CD4-positive, alpha-beta T cell treated with Interleukin-4 for 1 hour (primary cell): ENCODE measurements around the gene MGAM2.

ENCODE experiments used
- DNase-seq, 2 donors: peaks; one replicate each; pipeline ENCODE4 v3.0.0-alpha.2; 2020 to 2022

MGAM2 gene

GRCh38 chr7:142123184-142123583 lies 11.7 kb downstream of the MGAM2 start:
- no peak for DNase-seq

- no peak for DNase-seq
Observed at GRCh38 chr7:142125256-142125955, 13.9 kb downstream of the MGAM2 start.

GRCh38 chr7:142130267-142130666 lies 18.7 kb downstream of the MGAM2 start:
- no peak for DNase-seq

- no peak for DNase-seq
Observed at GRCh38 chr7:142131439-142132185, 20.1 kb downstream of the MGAM2 start.

- no peak for DNase-seq
Observed at GRCh38 chr7:142133731-142134148, 22.2 kb downstream of the MGAM2 start.

GRCh38 chr7:142134909-142135308 lies 23.4 kb downstream of the MGAM2 start:
- no peak for DNase-seq

DNA sequence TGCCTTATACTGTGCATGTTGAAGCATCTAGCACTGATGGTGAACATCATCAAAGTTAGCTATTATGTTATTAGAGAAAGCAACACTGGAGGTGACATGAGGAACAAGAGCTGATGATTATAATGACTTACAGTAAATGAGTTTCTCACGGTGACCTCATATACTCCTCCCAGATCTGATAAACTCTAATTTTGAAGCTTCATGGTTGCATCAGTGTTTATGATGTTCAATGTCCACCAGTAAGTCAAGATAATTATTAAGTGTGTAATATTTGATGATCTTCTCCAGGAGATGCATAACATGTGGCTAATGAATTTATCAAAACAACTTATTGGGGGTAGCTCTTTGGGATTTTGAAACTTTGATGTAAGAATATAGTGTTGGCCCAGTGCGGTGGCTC lies 27.5 kb downstream of the MGAM2 start:
- no peak for DNase-seq

DNA sequence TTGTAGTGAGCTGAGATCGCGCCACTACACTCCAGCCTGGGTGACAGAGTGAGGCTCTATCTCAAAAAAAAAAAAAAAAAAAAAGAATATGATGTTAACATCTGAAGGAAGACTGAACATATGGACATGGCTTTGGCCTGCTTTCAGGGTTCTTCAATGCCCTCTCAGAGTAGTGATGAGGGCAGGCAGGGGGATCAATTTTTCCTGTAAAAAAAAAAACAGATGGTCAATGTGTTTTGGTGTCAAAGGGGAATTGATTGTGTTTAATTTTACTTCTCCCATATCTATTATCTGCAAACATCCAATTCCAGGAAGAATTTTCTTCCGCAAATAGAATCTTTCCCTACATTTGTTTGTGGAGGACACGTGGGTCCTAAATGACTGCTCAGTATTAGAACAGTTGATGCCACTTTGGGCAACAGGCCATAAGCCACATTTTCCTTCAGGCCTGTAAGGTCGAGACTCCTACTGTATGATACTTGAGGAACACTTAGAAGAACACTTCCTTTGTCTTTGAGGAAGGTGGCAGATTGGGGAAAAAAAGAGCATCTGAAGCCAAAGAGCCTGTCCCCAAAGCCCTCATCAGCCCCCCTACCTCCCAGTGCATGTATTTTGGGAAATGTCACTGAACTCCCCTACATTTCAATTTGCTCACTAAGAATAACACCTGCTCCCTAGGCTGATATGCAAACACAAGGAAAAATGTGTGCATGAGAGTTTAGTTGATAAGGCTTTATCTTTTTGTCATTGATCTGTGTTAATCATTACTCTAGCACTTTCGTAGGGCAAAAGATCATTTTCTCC lies 28.3 kb downstream of the MGAM2 start:
- DNase-seq, result no peak

GRCh38 chr7:142140401-142140959 lies 29.0 kb downstream of the MGAM2 start:
- no peak for DNase-seq

DNA sequence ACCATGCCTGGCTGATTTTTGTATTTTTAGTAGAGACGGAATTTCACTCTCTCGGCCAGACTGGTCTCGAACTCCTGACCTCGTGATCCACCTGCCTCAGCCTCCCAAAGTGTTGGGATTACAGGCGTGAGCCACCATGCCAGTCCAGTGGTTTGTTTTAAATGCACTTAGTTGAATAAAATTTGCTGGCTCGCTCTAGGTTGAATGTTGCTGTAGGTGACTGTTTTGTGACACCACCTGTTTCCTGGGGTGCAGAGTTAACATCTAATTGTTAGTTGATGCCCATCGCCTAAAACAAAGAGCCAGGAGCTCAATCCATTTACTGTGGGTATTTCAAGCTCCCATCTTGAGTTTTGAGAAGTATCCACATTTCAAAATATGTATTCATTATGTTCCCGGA lies 31.2 kb downstream of the MGAM2 start:
- no peak for DNase-seq

DNA sequence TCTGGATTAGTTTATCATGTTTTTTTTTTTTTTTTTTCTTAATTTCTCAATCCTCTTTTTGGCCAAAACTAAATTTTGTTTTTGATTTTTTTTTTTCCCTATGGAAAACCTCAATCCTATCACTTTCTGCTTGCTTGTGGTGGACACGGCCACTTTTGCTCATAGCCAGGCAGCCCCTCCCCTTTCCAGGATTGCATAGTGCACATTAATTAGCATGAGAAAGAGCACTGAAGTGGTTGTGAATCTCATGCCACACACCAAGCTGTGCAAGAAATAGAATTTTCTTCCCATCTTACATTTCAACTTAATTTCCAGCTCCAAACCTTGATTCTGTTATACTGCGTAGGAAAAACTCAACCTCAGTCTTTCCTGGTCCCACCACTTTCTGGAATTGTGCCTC lies 34.6 kb downstream of the MGAM2 start:
- no peak for DNase-seq

- no peak for DNase-seq
Observed at GRCh38 chr7:142150356-142150755, 38.8 kb downstream of the MGAM2 start.

DNA sequence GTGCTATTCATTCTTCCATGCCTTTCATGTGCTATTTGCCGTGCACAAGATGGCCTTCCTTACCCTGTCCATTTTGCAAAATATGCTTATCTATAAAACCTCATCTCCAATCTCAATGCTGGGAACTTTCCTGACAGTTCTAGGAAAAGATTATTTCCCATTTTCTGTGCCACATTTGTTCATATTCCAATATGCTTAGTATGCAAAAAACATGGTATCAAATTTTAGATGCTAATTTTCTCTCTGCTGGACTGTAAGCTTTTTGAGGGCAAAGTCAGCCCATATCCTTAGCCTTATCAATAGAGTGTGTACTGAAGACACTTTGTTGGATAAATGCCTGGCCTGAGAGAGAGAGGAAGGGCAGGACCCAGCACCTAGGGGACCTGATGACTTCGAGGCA lies 39.4 kb downstream of the MGAM2 start:
- no peak for DNase-seq

- no peak for DNase-seq
Observed at GRCh38 chr7:142152076-142152475, 40.6 kb downstream of the MGAM2 start.

DNA sequence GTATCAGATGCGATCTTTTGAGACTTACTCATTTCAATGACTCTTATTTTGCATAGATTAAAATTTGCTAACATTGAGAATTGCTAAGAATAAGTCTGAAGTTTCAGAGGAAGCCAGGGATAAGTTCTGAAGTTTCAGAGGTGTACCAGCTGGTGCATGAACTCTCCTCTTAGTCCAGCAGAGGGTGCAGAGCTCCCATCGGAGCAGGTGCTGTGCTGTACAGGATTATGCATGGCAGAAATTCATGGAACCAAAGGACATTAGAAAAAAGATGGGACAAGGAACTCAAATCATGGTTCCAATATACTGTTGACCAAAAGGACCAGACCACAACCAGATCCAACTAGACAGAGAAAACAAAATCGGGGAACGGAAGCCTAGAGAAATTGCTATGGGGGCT lies 41.9 kb downstream of the MGAM2 start:
- DNase-seq, result no peak

DNA sequence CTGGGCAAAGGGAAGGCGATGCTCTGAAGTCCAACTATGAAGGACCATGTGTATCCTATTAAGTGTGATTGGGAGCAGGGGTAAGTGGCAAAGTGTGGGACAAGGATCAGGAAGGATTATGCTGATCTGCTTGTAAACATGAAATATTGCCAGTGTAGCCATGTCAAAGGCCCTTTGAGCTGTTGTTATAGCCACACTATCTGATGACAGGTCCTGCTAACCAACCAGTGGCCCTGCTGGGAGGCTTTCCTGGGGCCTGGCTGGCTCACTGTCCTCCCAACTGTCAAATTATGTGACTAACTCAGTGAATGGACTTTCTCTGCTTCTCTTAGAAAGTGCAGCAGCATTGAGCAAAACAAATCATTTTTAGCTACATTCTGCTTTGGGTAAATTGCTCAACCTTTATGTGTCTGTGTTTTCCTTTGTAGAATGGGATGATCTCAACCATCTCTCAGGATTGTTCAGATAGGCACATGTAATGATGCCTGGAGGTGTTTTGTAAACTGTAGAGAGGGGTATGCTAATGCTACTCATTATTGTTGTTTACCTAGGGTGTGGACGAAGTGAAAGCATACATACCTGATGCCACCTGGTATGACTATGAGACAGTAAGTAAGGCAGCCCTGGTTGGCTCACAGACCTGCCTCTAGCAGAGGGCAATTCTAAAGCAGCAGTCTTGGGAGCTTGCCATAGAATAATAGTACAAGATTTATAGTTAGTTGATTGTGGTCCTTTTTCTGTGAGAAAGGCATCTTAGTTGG lies 47.4 kb downstream of the MGAM2 start:
- no peak for DNase-seq

- no peak for DNase-seq
Observed at GRCh38 chr7:142161921-142162320, 50.4 kb downstream of the MGAM2 start.

- no peak for DNase-seq
Observed at GRCh38 chr7:142168746-142169145, 57.2 kb downstream of the MGAM2 start.

- DNase-seq, result no peak
Observed at GRCh38 chr7:142172932-142173331, 61.4 kb downstream of the MGAM2 start.

DNA sequence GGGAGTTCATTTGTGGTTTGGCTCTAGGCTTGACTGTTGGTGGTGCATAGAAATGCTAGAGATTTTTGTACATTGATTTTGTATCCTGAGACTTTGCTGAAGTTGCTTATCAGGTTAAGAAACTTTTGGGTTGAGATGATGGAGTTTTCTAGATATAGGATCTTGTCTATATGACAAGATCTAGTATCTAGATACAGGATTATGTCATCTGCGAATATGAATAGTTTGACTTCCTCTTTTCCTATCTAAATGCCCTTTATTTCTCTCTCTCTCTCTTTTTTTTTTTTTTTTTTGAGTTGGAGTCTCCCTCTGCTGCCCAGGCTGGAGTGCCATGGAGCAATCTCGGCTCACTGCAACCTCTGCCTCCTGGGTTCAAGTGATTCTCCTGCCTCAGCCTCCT lies 62.9 kb downstream of the MGAM2 start:
- DNase-seq, result no peak

DNA sequence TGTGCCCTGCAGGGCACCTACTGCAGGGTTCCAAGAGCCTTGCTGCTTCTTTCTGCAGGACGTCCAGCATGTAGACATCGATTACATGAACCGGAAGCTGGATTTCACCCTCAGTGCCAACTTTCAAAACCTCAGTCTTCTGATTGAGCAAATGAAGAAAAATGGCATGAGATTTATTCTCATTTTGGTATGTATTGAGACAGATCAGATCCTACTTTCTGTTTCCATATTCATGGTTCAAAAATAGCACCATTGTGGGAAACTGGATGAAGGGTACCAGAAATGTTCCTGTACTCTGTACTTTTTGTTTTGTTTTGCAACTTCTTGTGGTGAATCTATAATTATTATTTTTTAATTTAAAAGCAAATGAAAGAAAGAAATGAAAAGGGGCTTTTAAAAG lies 64.1 kb downstream of the MGAM2 start:
- DNase-seq, result no peak

DNA sequence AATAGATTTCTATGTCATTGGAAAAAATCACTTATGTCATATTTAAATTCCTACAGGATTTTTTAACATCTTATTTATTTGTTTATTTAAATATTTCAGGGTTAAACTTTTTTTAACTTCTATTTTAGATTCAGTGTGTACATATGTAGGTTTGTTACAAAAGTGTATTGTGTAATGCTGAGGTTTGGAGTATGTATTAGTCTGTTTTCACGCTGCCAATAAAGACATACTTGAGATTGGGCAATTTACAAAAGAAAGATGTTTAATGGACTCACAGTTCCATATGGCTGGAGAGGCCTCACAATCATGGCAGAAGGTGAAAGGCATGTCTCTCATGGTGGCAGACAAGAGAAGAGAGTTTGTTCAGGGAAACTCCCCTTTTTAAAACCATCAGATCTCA lies 65.4 kb downstream of the MGAM2 start:
- DNase-seq, result no peak

DNA sequence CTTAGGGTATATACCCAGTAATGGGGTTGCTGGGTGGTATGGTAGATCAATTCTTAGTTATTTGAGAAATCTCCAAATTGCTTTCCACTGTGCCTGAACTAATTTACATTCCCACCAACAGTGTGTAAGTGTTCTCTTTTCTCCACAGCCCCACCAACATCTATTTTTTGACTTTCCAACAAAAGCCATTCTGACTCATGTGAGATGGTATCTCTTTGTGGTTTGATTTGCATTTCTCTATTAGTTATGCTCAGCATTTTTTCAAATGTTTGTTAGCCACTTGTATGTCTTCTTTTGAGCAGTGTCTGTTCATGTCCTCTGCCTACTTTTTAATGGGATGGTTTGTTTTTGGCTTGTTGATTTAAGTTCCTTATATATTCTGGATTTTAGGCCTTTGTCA lies 66.4 kb downstream of the MGAM2 start:
- DNase-seq, result no peak
